OCI-LY7 (cell line): ENCODE data around the gene SPHKAP.

Source experiments
- EZH2phosphoT487 ChIP-seq: fragments of 200-600 bp; sonication (generic); IDR thresholded peaks from 2 replicates; pipeline ENCODE4 v1.6.1; 2018; ENCODE audit warnings: low read depth, borderline replicate concordance, mild to moderate bottlenecking, mixed run types, antibody characterized with exemption, low read length, moderate library complexity, mixed read lengths
- TF ChIP-seq, protein P1 (sequence below): fragments of 200-600 bp; sonication (generic); conservative IDR thresholded peaks from 2 replicates; pipeline ENCODE4 v1.5.1; 2014; ENCODE audit warnings: mild to moderate bottlenecking, antibody characterized with exemption, low read length, moderate library complexity, mixed read lengths

DNA sequence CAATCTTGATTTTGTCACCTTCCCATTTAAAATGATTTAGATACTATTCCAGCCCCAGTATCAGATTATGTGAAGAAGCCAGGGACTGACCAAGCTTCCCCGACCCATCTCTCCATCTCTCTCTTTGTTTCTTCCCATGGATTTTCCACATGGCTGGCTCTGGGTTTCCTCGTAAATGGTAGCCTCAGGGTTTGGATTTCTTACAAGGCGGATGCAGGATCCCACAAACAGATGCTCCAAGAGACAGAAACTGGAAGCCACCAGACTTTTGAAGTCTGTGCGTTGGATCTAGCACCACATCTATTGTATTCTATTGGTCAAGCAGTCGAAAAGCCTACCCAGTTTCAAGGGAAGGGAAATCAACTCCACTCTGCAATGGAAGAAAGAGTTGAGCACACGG lies 46.0 kb upstream of the SPHKAP start:
- TF ChIP-seq, protein P1, sequence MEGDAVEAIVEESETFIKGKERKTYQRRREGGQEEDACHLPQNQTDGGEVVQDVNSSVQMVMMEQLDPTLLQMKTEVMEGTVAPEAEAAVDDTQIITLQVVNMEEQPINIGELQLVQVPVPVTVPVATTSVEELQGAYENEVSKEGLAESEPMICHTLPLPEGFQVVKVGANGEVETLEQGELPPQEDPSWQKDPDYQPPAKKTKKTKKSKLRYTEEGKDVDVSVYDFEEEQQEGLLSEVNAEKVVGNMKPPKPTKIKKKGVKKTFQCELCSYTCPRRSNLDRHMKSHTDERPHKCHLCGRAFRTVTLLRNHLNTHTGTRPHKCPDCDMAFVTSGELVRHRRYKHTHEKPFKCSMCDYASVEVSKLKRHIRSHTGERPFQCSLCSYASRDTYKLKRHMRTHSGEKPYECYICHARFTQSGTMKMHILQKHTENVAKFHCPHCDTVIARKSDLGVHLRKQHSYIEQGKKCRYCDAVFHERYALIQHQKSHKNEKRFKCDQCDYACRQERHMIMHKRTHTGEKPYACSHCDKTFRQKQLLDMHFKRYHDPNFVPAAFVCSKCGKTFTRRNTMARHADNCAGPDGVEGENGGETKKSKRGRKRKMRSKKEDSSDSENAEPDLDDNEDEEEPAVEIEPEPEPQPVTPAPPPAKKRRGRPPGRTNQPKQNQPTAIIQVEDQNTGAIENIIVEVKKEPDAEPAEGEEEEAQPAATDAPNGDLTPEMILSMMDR, result no peak
- no peak for TF ChIP-seq EZH2phosphoT487
